Prostate gland (tissue), 2 donors: Measurements from ENCODE around the gene PLXNB3. TPM values are rescaled to one million over a fixed set of nuclear protein-coding genes. Genes with fewer than 3 reads are reported as not detected.
"Not testable (repeated sequence)": the region's sequence is repeated elsewhere in the genome, so short reads cannot be mapped to it uniquely, and the experiment has no call there.

Source experiments
- DNase-seq: peaks from one replicate; pipeline ENCODE4 v3.0.0-alpha.2; 2019; ENCODE audit warnings: low spot score
- H3K27ac ChIP-seq, 2 donors: fragments of 200-600 bp; sonication (generic); 2 replicates each; pipeline ENCODE4 v1.5.1; 2017 to 2019
- H3K27me3 ChIP-seq: fragments of 200-600 bp; sonication (generic); replicated peaks from 2 replicates; pipeline ENCODE4 v1.5.1; 2019; ENCODE audit not compliant: insufficient read depth
- H3K36me3 ChIP-seq, 2 donors: fragments of 200-600 bp; sonication (generic); 1 replicate in 1 of 2; 2 replicates in 1 of 2; pipeline versions ENCODE4 v1.5.1 to v1.8.1; 2017 to 2019
- H3K4me1 ChIP-seq: fragments of 200-600 bp; sonication (generic); replicated peaks from 2 replicates; pipeline ENCODE4 v1.5.1; 2019
- H3K4me3 ChIP-seq, 2 donors: fragments of 200-600 bp; sonication (generic); 2 replicates each; pipeline ENCODE4 v1.5.1; 2017 to 2019
- H3K9me3 ChIP-seq: fragments of 200-600 bp; sonication (generic); 2 replicates; pipeline ENCODE4 v1.5.1; 2017
- POLR2A ChIP-seq: fragments of 450-650 bp; IDR thresholded peaks from one replicate; pipeline ENCODE4 v1.6.1; 2016; ENCODE audit warnings: antibody characterized with exemption, mild to moderate bottlenecking
- POLR2AphosphoS5 ChIP-seq: sonication (generic); formaldehyde crosslinking; IDR thresholded peaks from one replicate; pipeline ENCODE4 v1.6.1; 2017; ENCODE audit warnings: antibody characterized with exemption
- WGBS: methylation state at CpG from one replicate; pipeline ENCODE4 v1.1.5; 2018; 5-methylcytosine and 5-hydroxymethylcytosine counted together
- intact Hi-C: fragments of 100-400 bp; cut with DNase I; formaldehyde crosslinking; loops from one replicate; pipeline ENCODE4 v1.14.2; 2022
- total RNA-seq, 2 donors: library from RNA; depleted of rRNA; stranded (reverse); fragments of >200 nt; gene quantifications; one replicate each; pipeline ENCODE4 v1.1.0, GENCODE V29; 2016
- TF ChIP-seq, protein P1 (sequence below), 4 experiments: fragments of 200-600 bp in 2 of 4; fragments of 450-650 bp in 2 of 4; sonication (generic) in 2 of 4; IDR thresholded peaks; 1 replicate in 3 of 4; 2 replicates in 1 of 4; pipeline ENCODE4 v1.5.1; 2016 to 2019; ENCODE audit warnings: antibody characterized with exemption in 4 of 4, mild to moderate bottlenecking in 2 of 4, moderate library complexity in 2 of 4

The PLXNB3 gene
- total RNA-seq, 2 donors from 2014 or later = 20.9 to 52.7 TPM

DNA sequence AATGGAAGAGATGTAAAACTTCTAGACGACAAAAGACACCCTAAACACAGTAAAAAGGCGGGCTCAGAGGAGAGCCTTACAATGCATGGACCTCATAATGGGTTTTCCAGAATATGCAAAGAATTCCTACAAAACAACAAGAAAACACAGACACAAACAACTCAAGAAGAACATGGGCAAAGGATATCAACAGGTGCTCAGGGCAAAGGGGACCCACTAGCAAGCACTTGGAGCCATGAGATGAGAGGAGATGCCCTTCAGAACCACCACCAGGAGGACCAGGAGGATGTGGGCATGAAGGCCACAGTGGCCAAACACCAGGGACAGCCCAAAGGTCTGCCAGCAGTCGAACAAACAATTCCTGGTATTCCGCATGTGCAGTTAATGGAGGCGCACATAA lies 49.1 kb downstream of the PLXNB3 start:
- TF ChIP-seq POLR2A (no peak), POLR2AphosphoS5 (no peak)
- TF ChIP-seq, protein P1, sequence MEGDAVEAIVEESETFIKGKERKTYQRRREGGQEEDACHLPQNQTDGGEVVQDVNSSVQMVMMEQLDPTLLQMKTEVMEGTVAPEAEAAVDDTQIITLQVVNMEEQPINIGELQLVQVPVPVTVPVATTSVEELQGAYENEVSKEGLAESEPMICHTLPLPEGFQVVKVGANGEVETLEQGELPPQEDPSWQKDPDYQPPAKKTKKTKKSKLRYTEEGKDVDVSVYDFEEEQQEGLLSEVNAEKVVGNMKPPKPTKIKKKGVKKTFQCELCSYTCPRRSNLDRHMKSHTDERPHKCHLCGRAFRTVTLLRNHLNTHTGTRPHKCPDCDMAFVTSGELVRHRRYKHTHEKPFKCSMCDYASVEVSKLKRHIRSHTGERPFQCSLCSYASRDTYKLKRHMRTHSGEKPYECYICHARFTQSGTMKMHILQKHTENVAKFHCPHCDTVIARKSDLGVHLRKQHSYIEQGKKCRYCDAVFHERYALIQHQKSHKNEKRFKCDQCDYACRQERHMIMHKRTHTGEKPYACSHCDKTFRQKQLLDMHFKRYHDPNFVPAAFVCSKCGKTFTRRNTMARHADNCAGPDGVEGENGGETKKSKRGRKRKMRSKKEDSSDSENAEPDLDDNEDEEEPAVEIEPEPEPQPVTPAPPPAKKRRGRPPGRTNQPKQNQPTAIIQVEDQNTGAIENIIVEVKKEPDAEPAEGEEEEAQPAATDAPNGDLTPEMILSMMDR (IDR thresholded peaks at IDR 0.05) = no peak
- no peak for DNase-seq
- 100% methylated on average over 5 of the region's 5 CpGs for WGBS
- Histone ChIP-seq H3K27ac (no peak overlapping the region), H3K4me1 (no peaks in the 10 kb centered on the region), H3K9me3 (no peaks in the 10 kb centered on the region), H3K36me3 (no peaks in the 10 kb centered on the region), H3K4me3 (no peak overlapping the region), H3K27me3 (no peaks in the 10 kb centered on the region)
- intact Hi-C loops = no loop called here

DNA sequence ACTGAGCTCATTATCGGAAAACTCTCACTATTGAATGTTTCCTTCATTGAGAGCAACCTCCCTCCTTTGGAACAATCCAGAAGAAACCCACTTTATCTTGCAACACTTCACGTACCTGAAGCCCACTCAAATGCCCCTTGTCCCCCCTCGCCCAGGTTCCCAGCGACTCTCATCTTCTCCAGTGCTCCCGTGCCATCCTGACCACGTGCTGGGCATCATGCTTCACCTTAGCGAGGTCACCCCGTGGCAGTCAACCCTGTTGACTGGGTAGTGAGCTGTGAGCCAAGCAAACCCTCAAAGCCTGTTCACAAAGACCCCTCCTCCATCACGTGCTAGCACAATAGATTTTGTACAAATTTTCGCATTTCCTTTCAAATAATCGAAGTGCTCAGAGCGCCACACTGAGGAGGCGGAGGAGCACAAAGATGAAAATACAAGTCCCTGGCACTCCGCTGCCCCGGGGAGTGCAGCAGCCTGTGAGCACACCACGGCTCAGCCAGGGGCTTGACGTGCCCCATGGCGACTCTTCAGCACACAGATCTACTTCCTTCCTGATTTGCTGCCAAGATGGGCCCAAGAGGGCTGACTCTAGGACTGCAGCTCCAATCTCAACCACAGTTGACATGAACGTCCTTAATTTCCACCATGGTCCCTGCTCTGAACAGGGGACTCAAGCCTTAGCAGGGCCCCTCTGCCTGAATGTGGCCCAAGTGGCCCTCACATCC lies 50.7 kb downstream of the PLXNB3 start:
- DNase-seq = no peak
- TF ChIP-seq POLR2A = no peak
- TF ChIP-seq POLR2AphosphoS5 = no peak
- TF ChIP-seq, protein P1 (IDR thresholded peaks at IDR 0.05) = no peak
- Histone ChIP-seq H3K27me3 (no peaks in the 10 kb centered on the region), H3K9me3 (no peaks in the 10 kb centered on the region), H3K27ac (no peak overlapping the region), H3K36me3 (no peaks in the 10 kb centered on the region), H3K4me3 (no peak overlapping the region), H3K4me1 (no peaks in the 10 kb centered on the region)
- WGBS = 81% methylated on average over 19 of the region's 19 CpGs
- intact Hi-C loops = no loop called here

- no peaks in the 10 kb centered on the region for H3K4me1 ChIP-seq
- no peak for DNase-seq
- no peak overlapping the region for H3K27ac ChIP-seq
- no peaks in the 10 kb centered on the region for H3K36me3 ChIP-seq
- no peaks in the 10 kb centered on the region for H3K9me3 ChIP-seq
- H3K27me3 ChIP-seq = no peaks in the 10 kb centered on the region
- H3K4me3 ChIP-seq = no peak overlapping the region
- WGBS = 74% methylated on average over 25 of the region's 25 CpGs
- intact Hi-C loops = no loop called here
- TF ChIP-seq POLR2A = no peak
- no peak for TF ChIP-seq POLR2AphosphoS5
- TF ChIP-seq, protein P1 (IDR thresholded peaks at IDR 0.05) = no peak
Observed at GRCh38 chrX:153816831-153817690, 53.0 kb downstream of the PLXNB3 start.

GRCh38 chrX:153818064-153818463 lies 54.0 kb downstream of the PLXNB3 start:
- intact Hi-C loops, H3K27me3 ChIP-seq, H3K36me3 ChIP-seq, H3K9me3 ChIP-seq, H3K27ac ChIP-seq, H3K4me1 ChIP-seq, H3K4me3 ChIP-seq, DNase-seq: not testable (repeated sequence)
- 91% methylated on average over 9 of the region's 9 CpGs for WGBS

DNA sequence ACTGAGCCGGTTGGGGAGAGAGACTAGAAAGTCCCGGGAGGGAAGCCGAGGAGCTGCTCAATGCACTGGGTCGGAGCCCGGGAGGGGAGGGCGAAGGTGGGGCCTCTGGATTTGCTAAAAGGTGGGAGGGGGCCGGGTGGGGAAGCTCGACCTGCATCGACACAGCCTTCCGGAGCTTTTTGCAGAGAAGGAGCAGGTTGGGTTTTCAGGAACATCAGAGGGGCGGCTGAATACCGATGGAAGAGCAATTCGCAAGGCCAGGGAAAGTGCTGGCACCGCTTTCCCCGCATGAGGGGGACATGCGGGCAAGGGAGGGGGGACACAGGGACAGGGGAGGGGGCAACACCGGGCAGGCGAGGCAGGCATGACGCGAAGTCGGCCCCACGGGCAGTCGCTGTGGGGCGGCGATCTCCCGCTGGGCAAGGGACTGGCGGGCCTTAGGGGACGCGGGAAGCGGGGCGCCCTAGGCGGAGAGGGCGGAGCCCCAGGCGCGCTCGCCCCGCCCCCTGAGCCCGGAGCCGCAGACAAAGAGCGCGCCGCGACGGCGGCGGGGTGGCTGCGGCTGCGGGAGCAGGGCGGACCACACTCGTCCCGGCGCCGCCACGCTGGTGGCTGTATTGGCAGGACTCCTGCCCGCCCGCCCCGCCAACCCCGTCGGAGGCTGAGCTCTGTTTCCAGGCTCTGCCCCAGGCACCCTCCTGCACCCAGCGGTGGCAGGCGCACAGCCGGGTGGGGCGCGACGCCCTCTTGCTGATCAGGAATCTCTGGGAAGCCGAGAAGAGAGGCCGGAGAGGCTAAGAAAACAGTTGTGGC lies 54.7 kb downstream of the PLXNB3 start:
- intact Hi-C loops = no loop called here
- no peak for DNase-seq
- H3K9me3 ChIP-seq = no peaks in the 10 kb centered on the region
- H3K4me3 ChIP-seq = peak overlapping the region; percentile 24 to 27
- 16% methylated on average over 12 of the region's 67 CpGs for WGBS
- no peaks in the 10 kb centered on the region for H3K4me1 ChIP-seq
- no peaks in the 10 kb centered on the region for H3K36me3 ChIP-seq
- H3K27me3 ChIP-seq = no peaks in the 10 kb centered on the region
- TF ChIP-seq, protein P1 (IDR thresholded peaks at IDR 0.05) = no peak
- TF ChIP-seq POLR2A = no peak
- no peak for TF ChIP-seq POLR2AphosphoS5
- no peak overlapping the region for H3K27ac ChIP-seq
